K562 (cell line): ENCODE data around the gene SP2. TPM values are rescaled to one million over a fixed set of nuclear protein-coding genes. Genes with fewer than 3 reads are reported as not detected.
A peak's percentile ranks its signal among the peaks of the same experiment; 100 is the strongest.

Experiments used
- CHD4 ChIP-seq: fragments of 200-600 bp; sonication (generic); IDR thresholded peaks from 3 replicates; pipeline ENCODE4 v1.6.1; 2012; ENCODE audit warnings: low read depth, mild to moderate bottlenecking, mixed read lengths, low read length, inconsistent platforms; ENCODE audit not compliant: insufficient read depth, insufficient replicate concordance, poor library complexity, severe bottlenecking
- ETV5 ChIP-seq: sonication (generic); formaldehyde crosslinking; IDR thresholded peaks from 2 replicates; pipeline ENCODE4 v1.4.0; 2020; ENCODE audit warnings: low read depth, mild to moderate bottlenecking, missing genetic modification reagents
- FOXA1 ChIP-seq: fragments of 450-650 bp; IDR thresholded peaks from 2 replicates; pipeline ENCODE4 v1.6.1; 2016; ENCODE audit warnings: mild to moderate bottlenecking, borderline replicate concordance
- FOXA3 ChIP-seq, 2 experiments: fragments of 450-650 bp in 1 of 2; sonication (generic) in 1 of 2; formaldehyde crosslinking; IDR thresholded peaks in 1 of 2; conservative IDR thresholded peaks in 1 of 2; 2 replicates each; pipeline versions ENCODE4 v1.4.0 to v1.8.0; 2020 to 2022; ENCODE audit warnings: mild to moderate bottlenecking in 2 of 2, missing genetic modification reagents in 1 of 2
- HNRNPK ChIP-seq: fragments of 200-400 bp; formaldehyde crosslinking; IDR thresholded peaks from one replicate; pipeline ENCODE4 v1.6.1; 2018; ENCODE audit warnings: mild to moderate bottlenecking, low read depth, low read length; ENCODE audit not compliant: poor library complexity, severe bottlenecking
- HNRNPLL ChIP-seq: fragments of 200-400 bp; formaldehyde crosslinking; IDR thresholded peaks from 2 replicates; pipeline ENCODE4 v1.6.1; 2017; ENCODE audit warnings: low read length, low read depth, mild to moderate bottlenecking; ENCODE audit not compliant: poor library complexity, severe bottlenecking
- HNRNPUL1 ChIP-seq: fragments of 200-400 bp; formaldehyde crosslinking; IDR thresholded peaks from 2 replicates; pipeline ENCODE4 v1.6.1; 2017; ENCODE audit warnings: low read length
- KAT7 ChIP-seq: sonication (generic); formaldehyde crosslinking; IDR thresholded peaks from 2 replicates; pipeline ENCODE4 v1.8.0; 2022; ENCODE audit warnings: missing genetic modification reagents, mild to moderate bottlenecking, borderline replicate concordance
- LEF1 ChIP-seq: fragments of 450-650 bp; IDR thresholded peaks from 2 replicates; pipeline ENCODE4 v1.6.1; 2016; ENCODE audit warnings: mild to moderate bottlenecking
- NR3C1 ChIP-seq: sonication (generic); formaldehyde crosslinking; IDR thresholded peaks from 2 replicates; pipeline ENCODE4 v1.8.1; 2022; ENCODE audit warnings: missing genetic modification reagents
- RBFOX2 ChIP-seq: fragments of 200-400 bp; formaldehyde crosslinking; IDR thresholded peaks from 2 replicates; pipeline ENCODE4 v1.6.1; 2017; ENCODE audit warnings: low read depth, mild to moderate bottlenecking, low read length, moderate library complexity
- SIN3A ChIP-seq, 2 experiments: fragments of 150-350 bp in 1 of 2; IDR thresholded peaks; 2 replicates each; pipeline ENCODE4 v1.6.1; 2011 to 2016; ENCODE audit warnings: borderline replicate concordance in 2 of 2, low read depth in 2 of 2, low read length in 2 of 2, mild to moderate bottlenecking in 2 of 2, moderate library complexity in 2 of 2; ENCODE audit not compliant: control insufficient read depth in 1 of 2
- TAF9B ChIP-seq: fragments of 450-650 bp; IDR thresholded peaks from 2 replicates; pipeline ENCODE4 v1.6.1; 2018; ENCODE audit warnings: mild to moderate bottlenecking; ENCODE audit not compliant: partially characterized antibody
- THRAP3 ChIP-seq: fragments of 450-650 bp; IDR thresholded peaks from 2 replicates; pipeline ENCODE4 v1.6.1; 2016; ENCODE audit warnings: mild to moderate bottlenecking, inconsistent platforms, borderline replicate concordance
- ZFX ChIP-seq: sonication (generic); formaldehyde crosslinking; IDR thresholded peaks from 2 replicates; pipeline ENCODE4 v1.8.0; 2022; ENCODE audit warnings: mild to moderate bottlenecking, missing genetic modification reagents, moderate library complexity
- ZNF780A ChIP-seq: fragments of 250-450 bp; sonication (Bioruptor Pico); IDR thresholded peaks from 2 replicates; pipeline ENCODE4 v1.5.0; 2021; ENCODE audit warnings: mild to moderate bottlenecking
- ZNF830 ChIP-seq: fragments of 250-450 bp; sonication (Bioruptor Pico); IDR thresholded peaks from 2 replicates; pipeline ENCODE4 v1.5.0; 2021; ENCODE audit warnings: mild to moderate bottlenecking
- polyA plus RNA-seq, 8 experiments: library from polyadenylated mRNA; depleted of rRNA in 4 of 8; stranded (reverse) in 5 of 8; unstranded in 3 of 8; fragments of >200 nt; fragmentation: Nextera tagmentation in 2 of 8; fragmentation: Illumina TruSeq in 1 of 8; extraction: Ambion mirVana in 2 of 8; extraction: Trizol in 1 of 8; gene quantifications; 2 replicates each; pipeline versions ENCODE4 v1.2.1 to v1.2.3, GENCODE V29; 2011 to 2014; ENCODE audit warnings: inconsistent platforms in 1 of 8, missing spikeins in 1 of 8
- total RNA-seq, 7 experiments: library from RNA; depleted of rRNA in 6 of 7; stranded (reverse); fragments of >200 nt in 6 of 7; fragmentation: Illumina TruSeq in 2 of 7; extraction: Trizol in 2 of 7; gene quantifications; 2 replicates each; pipeline versions ENCODE4 v1.2.1 to v1.2.3, GENCODE V29; 2011 to 2021; ENCODE audit warnings: low replicate concordance in 1 of 7
- TF ChIP-seq, protein P1 (sequence below): sonication (generic); formaldehyde crosslinking; IDR thresholded peaks from 2 replicates; pipeline ENCODE4 v1.8.1; 2023; ENCODE audit warnings: mild to moderate bottlenecking, missing genetic modification reagents
- TF ChIP-seq, protein P2 (sequence below), 3 experiments: fragments of 200-800 bp in 1 of 3; sonication (Bioruptor generic) in 1 of 3; sonication (generic) in 1 of 3; formaldehyde crosslinking in 1 of 3; IDR thresholded peaks; 2 replicates each; pipeline versions ENCODE4 v1.6.1 to v1.8.0; 2016 to 2022; ENCODE audit warnings: mild to moderate bottlenecking in 2 of 3, missing compliant biosample characterization in 2 of 3, missing genetic modification characterization in 2 of 3, missing genetic modification reagents in 1 of 3
- TF ChIP-seq, protein P3 (sequence below): fragments of 250-450 bp; sonication (Bioruptor Pico); IDR thresholded peaks from 2 replicates; pipeline ENCODE4 v1.8.0; 2022; ENCODE audit warnings: inconsistent platforms, mild to moderate bottlenecking, moderate library complexity, borderline replicate concordance
- TF ChIP-seq, protein P4 (sequence below): sonication (generic); formaldehyde crosslinking; IDR thresholded peaks from 2 replicates; pipeline ENCODE4 v1.8.0; 2022; ENCODE audit warnings: mild to moderate bottlenecking, missing genetic modification reagents, borderline replicate concordance

Gene SP2
- total and polyA plus RNA-seq, 9 of the 15 experiments (the other 6 are each of a cell fraction or from before 2014, with no cell fraction given) = 0.77 to 22.3 (median 2.3) TPM

DNA sequence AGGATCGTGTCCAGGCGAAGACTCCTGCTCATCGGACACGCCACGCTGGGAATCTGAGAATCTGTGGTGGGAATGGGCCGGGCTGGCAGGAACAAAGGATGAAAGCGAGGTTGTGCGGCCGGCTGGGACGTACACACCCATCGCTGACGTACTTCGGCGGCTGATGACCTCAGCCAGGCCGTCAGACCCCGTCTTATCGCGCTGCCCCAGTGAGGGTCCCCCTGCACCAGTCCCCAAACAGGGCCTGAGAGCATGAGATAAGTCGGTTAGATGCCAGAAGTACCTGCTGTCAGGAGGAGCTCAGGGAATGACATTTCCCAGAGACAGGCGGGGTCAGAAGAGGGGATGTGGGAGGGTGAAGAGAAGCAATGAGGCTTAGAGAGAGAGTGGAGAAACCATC lies 29.1 kb upstream of the SP2 start (continued):
- TF ChIP-seq LEF1 (peak; percentile 98), HNRNPLL (no peak), FOXA1 (no peak), ZFX (CRISPR knock-in tag) (no peak), ZNF830 (no peak), RBFOX2 (peak; percentile 60), TAF9B (peak; percentile 93), KAT7 (CRISPR knock-in tag) (0 out of 2 replicates have a peak, but pooled peaks have one; percentile 69), HNRNPK (no peak), ZNF780A (CRISPR knock-in tag) (no peak), ETV5 (CRISPR knock-in tag) (0 out of 2 replicates have a peak, but pooled peaks have one; percentile 59), CHD4 (no peak), SIN3A (IDR thresholded peaks at IDR 0.05; ENCODE audit: borderline replicate concordance in 2 of 2, control insufficient read depth in 1 of 2, low read depth in 2 of 2, low read length in 2 of 2) (no peak), NR3C1 (CRISPR knock-in tag) (no peak), HNRNPUL1 (no peak), THRAP3 (no peak), FOXA3 (CRISPR knock-in tag; conservative IDR thresholded peaks at IDR 0.05 in 1 of 2, IDR thresholded peaks at IDR 0.05 in 1 of 2) (peak in 1 of 2 experiments; percentile 54; a peak in 1 of 4 replicates)
- TF ChIP-seq, protein P1, sequence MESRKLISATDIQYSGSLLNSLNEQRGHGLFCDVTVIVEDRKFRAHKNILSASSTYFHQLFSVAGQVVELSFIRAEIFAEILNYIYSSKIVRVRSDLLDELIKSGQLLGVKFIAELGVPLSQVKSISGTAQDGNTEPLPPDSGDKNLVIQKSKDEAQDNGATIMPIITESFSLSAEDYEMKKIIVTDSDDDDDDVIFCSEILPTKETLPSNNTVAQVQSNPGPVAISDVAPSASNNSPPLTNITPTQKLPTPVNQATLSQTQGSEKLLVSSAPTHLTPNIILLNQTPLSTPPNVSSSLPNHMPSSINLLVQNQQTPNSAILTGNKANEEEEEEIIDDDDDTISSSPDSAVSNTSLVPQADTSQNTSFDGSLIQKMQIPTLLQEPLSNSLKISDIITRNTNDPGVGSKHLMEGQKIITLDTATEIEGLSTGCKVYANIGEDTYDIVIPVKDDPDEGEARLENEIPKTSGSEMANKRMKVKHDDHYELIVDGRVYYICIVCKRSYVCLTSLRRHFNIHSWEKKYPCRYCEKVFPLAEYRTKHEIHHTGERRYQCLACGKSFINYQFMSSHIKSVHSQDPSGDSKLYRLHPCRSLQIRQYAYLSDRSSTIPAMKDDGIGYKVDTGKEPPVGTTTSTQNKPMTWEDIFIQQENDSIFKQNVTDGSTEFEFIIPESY = peak; percentile 73
- TF ChIP-seq, protein P2, sequence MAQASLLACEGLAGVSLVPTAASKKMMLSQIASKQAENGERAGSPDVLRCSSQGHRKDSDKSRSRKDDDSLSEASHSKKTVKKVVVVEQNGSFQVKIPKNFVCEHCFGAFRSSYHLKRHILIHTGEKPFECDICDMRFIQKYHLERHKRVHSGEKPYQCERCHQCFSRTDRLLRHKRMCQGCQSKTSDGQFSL (CRISPR knock-in tag; IDR thresholded peaks at IDR 0.05) = no peak
- TF ChIP-seq, protein P2 (tag; IDR thresholded peaks at IDR 0.05) = no peak
- TF ChIP-seq, protein P3, sequence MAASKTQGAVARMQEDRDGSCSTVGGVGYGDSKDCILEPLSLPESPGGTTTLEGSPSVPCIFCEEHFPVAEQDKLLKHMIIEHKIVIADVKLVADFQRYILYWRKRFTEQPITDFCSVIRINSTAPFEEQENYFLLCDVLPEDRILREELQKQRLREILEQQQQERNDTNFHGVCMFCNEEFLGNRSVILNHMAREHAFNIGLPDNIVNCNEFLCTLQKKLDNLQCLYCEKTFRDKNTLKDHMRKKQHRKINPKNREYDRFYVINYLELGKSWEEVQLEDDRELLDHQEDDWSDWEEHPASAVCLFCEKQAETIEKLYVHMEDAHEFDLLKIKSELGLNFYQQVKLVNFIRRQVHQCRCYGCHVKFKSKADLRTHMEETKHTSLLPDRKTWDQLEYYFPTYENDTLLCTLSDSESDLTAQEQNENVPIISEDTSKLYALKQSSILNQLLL (CRISPR knock-in tag) = no peak
- TF ChIP-seq, protein P4, sequence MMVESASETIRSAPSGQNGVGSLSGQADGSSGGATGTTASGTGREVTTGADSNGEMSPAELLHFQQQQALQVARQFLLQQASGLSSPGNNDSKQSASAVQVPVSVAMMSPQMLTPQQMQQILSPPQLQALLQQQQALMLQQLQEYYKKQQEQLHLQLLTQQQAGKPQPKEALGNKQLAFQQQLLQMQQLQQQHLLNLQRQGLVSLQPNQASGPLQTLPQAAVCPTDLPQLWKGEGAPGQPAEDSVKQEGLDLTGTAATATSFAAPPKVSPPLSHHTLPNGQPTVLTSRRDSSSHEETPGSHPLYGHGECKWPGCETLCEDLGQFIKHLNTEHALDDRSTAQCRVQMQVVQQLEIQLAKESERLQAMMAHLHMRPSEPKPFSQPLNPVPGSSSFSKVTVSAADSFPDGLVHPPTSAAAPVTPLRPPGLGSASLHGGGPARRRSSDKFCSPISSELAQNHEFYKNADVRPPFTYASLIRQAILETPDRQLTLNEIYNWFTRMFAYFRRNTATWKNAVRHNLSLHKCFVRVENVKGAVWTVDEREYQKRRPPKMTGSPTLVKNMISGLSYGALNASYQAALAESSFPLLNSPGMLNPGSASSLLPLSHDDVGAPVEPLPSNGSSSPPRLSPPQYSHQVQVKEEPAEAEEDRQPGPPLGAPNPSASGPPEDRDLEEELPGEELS (CRISPR knock-in tag) = 0 out of 2 replicates have a peak, but pooled peaks have one; percentile 29
